ENCODE data around the gene CDH2. TPM values are rescaled to one million over a fixed set of nuclear protein-coding genes. Genes with fewer than 3 reads are reported as not detected.
"Not testable (repeated sequence)": the region's sequence is repeated elsewhere in the genome, so short reads cannot be mapped to it uniquely, and the experiment has no call there.

CDH2 gene
- total RNA-seq, 1 donor from 2014 or later = 0.90 TPM

GRCh38 chr18:27921904-27922751, 254.8 kb downstream of the CDH2 start:
- DNase-seq (ENCODE audit: low read depth in 2 of 2) = no peak

GRCh38 chr18:27921392-27921791, 255.5 kb downstream of the CDH2 start:
- DNase-seq (ENCODE audit: low read depth in 2 of 2) = no peak

GRCh38 chr18:27920836-27921235, 256.1 kb downstream of the CDH2 start:
- no peak for DNase-seq (ENCODE audit: low read depth in 2 of 2)

GRCh38 chr18:27906189-27906588, 270.7 kb downstream of the CDH2 start:
- DNase-seq (ENCODE audit: low read depth in 2 of 2) = not testable (repeated sequence)

GRCh38 chr18:27903906-27904305, 273.0 kb downstream of the CDH2 start:
- DNase-seq (ENCODE audit: low read depth in 2 of 2) = no peak

- no peak for DNase-seq (ENCODE audit: low read depth in 2 of 2)
Measured at GRCh38 chr18:27901424-27902226, 275.3 kb downstream of the CDH2 start.
